SIG-M5 treated with dmso at 0.1 percent for 504 hours (cell line): ENCODE measurements around the gene PIM1.
"Not testable (repeated sequence)": the region's sequence is repeated elsewhere in the genome, so short reads cannot be mapped to it uniquely, and the experiment has no call there.

Experiments
- DNase-seq: peaks from one replicate; lab custom pipeline; 2025; ENCODE audit not compliant: unreplicated experiment; lab: John Stamatoyannopoulos, UW

PIM1 gene

DNA sequence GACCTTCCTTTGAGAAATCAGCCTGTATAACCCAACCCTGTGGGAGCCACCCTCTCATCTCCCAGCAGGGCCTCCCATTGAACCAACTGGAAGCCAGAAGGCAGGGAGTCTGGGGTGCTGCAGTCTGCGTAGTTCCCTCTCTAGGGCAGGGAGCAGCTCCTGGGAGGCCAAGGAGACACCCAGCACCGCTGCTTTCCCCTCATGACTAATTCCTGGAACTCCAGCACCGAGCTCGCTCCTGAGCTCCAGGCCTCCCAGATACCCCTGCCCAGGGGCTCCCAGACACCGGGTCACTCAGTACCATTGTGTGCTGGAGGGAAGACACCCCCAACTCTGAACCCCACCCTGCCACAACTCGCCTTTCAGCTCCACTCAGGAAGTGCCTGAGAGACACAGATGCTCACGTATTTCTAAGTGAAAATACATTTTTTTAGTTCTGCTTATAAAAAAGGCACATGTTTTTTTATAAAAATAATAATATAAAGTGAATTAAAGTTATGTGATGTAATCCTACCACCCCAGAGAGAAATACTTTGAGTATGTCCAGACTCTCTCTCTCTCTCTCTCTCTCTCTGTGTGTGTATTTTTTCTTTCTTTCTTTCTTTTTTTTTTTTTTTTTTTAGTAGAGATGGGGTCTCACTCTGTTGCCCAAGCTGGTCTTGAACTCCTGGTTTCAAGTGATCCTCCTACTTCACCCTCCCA is 17.5 kb downstream of the PIM1 start:
- DNase-seq, result no peak

DNA sequence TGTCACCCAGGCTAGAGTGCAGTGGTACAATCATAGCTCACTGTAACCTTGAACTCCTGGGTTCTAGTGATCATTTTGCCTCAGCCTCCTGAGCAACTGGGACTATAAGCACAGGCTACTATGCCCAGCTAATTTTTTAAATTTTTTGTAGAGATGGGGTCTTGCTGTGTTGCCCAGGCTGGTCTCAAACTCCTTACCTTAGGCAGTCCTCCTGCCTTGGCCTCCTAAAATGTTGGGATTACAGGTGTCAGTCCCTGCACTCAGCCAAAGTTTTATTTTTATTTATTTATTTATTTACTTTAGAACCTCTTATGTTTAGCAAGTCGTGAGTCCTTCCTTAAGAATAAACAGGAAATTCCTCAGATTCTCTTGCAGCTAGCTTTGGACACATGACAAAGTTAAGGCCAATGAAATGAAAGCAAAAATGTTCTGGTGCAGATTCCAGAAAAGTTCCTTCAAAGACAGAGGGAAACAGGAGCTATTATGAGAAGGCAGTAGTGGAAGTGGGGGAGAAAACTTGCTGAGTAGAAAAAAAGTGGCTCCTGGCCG is 19.1 kb downstream of the PIM1 start:
- no peak for DNase-seq

DNA sequence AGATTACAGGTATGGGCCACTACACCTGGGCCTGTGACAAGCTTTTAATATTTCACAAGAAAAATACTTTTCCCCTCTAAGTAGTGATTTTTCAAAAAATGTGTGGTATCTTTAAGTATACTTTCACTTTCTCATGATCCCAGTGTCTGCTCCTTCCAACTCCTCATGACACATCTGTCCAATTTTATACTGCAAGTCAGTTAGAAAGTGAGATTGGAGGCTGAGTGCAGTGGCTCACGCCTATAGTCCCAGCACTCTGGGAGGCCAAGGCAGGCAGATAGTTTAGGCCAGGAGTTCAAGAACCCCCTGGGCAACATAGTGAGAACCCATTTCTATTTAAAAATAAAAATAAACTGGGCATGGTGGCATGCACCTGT is 20.2 kb downstream of the PIM1 start:
- no peak for DNase-seq

DNA sequence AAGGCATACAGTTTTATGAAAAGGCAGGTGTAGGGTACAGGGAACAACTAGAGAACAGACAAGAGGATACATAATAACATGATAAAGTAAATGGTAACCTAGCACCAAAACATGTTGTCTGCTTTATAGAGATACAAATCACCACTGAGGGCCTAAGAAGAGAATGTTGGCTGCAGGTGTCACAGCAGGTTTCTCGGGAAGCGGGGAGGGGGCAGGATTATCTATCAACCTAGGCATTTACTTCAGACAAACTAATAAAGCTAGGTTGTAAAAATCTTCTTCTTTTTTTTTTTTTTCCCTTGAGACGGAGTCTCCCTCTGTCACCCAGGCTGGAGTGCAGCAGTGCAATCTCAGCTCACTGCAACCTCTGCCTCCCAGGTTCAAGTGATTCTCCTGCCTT is 22.7 kb downstream of the PIM1 start:
- DNase-seq, result no peak

DNA sequence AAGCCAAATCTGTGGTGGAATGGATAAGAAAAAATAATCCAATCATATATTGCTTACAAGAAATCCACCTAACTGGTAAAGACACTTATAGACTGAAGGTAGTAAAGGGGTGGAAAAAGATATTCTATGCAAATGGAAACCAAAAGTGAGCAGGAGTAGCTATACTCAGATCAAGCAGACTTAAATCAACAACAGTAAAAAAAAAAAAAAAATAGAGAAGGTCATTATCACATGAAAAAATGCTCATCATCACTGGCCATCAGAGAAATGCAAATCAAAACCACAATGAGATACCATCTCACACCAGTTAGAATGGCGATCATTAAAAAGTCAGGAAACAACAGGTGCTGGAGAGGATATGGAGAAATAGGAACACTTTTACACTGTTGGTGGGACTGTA is 24.9 kb downstream of the PIM1 start:
- not testable (repeated sequence) for DNase-seq

DNA sequence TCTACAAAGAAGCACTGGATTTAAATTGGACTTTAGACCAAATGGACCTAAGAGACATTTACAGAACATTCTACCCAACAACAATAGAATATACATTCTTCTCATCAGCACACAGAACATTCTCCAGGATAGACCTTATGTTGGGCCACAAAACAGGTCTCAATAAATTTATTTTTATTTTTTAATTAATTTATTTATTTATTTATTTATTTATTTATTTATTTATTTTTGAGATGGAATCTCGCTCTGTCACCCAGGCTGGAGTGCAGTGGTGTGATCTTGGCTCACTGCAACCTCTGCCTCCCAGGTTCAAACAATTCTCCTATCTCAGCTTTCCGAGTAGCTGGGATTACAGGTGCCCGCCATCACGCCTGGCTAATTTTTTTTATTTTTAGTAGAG is 26.5 kb downstream of the PIM1 start:
- DNase-seq, result not testable (repeated sequence)

DNA sequence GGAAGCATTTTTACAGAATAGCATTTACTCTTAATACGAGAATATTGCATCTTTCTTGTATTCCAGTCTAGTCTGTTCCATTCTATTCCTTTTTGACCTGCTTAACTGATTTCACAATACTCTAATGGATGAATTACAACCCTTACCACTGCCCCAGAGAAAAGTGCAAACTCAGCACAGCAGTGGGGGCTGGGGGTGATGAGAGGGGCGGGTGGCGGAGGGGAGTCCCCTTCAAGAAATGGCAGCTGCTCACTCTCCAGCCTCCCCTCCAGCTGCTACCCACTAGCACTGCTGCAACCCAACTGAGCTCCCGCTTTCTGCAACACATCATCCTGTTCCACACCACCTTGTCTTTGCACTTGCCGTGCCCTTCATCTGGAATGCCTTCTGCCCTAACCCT is 30.1 kb downstream of the PIM1 start:
- DNase-seq, result no peak

DNA sequence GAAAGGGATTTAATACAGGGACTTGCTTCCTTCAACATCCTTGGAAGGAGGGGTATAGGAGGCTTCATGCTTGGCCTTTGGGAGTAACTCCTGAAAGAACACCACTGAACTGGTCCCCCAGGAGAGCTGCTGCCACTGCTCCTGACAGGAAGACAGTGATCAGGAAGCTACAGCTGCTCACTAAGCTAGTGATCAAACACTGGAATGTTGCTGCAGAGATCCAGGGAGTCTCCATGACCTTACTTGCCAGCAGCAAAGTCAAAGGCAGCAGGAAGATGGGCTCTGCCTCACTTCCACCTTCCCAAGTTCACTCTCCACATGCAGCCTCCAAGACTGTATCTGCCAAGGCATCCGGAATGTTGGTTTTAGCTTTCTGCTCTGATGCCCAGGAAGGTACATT is 31.8 kb downstream of the PIM1 start:
- no peak for DNase-seq

DNA sequence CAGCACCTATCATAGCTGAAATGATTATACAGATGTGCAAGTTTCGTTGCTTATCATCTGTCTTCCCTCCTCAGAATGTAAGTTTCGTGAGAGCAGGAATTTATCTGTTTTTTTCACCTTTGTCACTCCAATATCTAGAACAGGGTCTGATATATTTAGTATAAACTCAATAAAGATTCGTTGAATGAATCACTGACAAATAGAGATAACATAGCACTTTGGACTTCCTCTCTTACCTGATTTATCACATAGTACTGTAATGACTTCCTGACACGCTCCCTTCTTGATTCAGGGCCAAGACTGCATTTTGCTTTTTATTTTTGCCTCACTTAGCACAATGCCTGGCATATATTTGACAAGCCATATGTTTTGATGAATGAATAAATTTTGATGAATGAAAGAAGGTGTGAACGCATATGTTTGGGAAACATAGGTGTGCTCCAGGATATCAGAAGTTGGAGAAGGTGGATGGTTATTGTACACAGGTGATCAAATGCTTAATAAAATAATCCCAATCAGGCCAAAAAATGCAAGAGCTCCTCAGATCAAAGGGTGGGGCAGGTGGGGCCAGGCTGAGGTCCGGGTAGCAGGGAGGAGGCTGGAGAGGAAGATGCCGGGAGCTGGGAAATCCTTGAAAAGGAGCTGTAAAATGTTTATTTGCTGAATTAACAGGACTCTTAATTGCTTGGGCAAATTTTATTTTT is 33.0 kb downstream of the PIM1 start:
- no peak for DNase-seq

DNA sequence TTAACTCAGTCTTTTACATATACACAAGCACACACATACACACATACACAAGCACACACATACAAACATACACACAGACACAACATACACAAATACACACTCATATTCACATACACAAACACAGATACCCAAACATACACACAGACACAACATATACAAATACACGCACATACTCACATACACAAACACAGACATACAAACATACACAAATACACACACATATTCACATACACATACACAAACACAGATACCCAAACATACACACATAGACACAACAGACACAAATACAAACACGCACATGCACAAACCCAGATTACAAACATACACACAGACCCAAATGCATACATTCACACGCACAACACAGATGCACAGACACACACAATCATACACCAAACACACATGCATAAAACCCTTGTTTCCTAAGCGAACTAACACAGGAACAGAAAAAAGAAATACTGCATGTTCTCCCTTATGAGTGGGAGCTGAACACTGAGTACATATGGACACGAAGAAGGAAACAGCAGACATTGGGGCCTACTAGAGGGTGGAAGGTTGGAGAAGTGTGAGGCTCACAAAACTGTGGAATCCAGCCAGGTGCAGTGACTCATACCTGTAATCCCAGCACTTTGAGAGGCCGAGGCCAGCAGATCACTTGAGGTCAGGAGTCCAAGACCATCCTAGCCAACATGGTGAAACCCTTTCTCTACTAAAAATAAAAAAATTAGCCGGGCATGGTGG is 34.2 kb downstream of the PIM1 start:
- DNase-seq, result no peak

DNA sequence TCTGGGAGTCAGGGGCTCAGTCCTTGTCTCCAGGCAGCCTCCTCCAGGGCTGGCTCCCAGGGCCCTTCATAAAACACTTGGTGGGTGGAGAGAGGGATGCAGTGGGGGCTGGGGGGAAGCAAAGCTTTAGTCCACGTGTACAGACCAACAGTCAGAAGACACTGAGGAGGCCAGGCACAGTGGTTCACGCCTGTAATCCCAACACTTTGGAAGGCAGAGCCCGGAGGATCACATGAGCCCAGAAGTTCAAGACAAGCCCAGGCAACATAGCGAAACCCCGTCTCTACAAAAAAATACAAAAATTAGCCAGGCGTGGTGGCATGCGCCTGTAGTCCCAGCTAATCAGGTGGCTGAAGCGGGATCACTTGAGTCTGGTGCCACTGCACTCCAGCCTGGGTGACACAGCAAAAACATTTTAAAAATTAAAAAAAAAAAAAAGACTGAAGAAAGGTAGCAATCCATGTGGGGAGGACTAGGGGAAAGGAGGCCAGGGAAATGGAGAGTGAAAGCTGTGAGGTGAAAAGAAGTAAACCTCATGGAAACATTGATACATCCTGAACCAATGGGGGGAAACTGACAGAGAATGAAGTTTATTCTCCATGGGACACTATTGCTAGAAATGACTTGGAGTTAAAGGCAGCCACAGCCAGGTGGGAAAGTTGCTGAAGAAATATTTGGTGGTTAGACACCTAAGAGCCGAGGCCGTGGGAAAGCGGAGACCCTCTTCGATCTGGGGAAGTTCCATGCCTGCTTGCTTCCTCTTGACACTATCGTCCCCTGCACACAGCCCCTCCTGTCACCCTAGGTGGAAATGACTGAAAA is 35.4 kb downstream of the PIM1 start:
- no peak for DNase-seq

DNA sequence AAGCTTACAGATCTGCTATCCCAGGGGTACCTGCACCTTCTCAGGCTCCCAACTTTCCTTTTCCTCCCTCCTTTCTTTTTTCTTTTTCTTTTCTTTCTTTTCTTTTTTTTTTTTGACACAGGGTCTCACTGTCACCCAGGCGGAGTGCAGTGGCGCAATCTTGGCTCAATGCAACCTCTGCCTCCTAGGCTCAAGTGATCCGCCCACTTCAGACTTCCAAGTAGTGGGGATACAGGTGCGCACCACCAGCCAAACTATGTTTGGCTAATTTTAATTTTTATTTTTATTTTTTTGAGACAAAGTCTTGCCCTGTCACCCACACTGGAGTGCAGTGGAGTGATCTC is 36.0 kb downstream of the PIM1 start:
- no peak for DNase-seq

DNA sequence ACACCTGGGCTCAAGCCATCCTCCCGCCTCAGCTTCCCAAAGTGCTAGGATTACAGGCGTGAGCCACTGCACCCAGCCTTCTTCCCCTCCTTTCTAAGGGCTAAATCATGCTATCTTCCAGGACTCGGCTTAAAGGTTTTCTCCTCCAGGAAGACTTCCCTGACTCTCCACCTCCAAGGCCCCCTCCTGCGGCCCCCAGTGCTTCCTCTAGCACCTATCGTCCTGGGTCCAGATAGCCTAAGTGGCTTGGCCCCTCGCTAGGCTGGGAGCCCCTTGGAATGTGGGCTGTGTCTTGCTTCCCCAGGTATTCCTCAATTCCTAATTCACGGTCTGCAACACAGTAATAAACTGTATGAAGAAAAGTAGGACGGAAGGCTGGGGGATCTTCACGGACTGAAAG is 36.7 kb downstream of the PIM1 start:
- no peak for DNase-seq

DNA sequence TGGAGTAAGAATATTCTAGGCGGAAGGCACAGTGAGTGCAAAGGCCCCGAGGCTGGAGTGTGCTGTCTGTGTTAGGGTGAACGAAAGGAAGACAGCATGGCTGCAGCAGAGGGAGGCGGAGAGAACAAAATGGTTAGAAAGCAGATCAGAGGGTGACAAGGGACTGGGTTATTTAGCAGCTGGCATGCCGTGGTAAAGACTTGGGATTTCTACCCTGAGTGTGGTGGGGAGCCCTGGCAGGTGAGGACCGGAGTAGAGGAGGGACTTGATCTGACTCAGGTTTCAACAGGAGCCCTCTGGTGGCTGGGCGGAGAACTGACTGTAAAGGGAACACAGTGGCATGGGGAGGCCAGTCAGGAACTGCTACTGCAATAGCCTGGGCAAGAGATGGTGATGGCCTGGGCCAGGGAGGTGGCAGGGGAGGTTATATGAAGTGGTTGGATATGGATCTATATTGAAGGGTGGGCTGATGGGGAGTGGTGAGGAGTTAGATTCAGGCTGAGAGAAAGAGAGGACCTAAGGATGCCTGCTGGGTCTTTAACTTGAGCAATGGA is 38.0 kb downstream of the PIM1 start:
- peak; percentile 57 for DNase-seq

DNA sequence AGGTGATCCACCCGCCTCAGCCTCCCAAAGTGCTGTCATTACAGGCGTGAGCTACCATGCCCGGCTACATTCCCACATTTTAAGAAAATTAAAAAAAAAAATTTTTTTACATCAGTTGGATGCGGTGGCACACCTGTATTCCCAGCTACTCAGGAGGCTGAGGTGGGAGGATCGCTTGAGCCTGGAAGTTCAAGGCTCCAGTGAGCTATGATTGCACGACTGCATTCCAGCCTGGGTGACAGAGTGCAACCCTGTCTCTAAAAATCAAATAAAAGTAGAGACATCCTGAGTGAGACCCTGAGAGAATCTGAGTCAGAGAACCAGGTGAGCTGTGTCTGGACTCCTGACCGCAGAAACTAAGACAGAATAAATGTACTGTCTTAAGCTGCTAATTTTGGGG is 38.8 kb downstream of the PIM1 start:
- no peak for DNase-seq

DNA sequence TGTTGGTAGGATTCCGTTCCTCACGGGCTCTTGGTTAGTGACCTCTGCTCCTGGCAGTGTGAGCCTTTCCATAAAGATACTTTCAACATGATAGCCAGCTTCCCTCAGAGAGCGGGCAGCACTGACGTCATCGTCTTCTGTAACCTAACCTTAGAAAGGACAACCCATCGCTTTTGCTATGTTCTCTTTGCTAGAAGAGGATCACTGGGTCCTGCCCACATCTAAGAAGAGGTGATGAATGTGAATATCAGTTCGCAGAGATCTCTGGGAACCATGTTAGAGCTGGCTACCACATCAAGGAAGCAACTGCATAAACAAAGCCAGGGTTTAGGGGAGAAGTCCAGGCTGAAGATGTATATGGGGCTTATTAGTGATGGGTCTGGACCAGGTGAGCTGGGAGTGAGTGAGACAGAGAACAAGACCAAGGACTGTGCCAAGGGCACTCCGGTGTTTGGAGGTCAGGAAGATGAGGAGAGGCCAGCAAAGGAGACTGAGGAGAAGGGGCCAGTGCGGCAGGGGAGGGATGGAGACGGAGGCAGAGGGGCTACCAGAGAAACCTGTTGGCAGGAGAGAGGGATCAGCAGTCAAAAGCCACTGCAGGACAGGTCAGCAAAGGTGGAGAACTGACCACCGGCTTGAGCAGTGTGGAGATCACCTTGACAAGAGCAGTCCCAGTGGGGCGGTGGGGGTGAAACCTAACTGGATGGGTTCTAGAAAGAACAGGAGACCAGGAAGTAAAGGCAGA is 39.7 kb downstream of the PIM1 start:
- no peak for DNase-seq

DNA sequence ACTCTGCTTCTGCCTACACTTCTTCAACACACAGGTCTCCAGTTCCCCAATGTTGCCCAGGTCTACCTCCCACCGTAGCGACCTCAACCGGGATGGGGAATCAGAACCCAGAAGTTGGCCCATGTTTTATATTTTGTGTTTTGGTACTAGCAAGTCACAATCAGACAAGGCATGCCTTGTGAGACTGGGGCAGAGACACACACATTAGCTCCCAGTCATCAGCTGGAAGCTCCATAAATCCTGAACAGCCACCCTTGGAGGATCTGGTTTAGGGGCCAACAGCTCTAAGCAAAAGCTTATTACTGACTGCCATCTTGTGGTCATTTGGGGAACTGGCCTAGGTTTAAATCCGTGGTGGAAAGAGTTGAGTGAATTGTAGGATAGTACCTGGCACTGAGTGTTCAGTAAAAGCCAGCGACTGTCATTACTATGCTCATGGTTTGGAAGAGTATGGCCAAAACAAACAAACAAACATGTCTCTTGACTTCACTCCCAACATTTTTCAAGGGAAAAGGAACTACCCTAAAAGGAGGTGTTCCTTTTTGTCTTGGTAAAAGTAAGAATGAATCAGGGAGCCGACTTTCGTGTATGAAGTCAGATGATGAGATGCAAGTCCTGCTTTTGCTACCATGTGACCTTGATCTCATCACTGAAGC is 40.5 kb downstream of the PIM1 start:
- DNase-seq, result peak; percentile 64

DNA sequence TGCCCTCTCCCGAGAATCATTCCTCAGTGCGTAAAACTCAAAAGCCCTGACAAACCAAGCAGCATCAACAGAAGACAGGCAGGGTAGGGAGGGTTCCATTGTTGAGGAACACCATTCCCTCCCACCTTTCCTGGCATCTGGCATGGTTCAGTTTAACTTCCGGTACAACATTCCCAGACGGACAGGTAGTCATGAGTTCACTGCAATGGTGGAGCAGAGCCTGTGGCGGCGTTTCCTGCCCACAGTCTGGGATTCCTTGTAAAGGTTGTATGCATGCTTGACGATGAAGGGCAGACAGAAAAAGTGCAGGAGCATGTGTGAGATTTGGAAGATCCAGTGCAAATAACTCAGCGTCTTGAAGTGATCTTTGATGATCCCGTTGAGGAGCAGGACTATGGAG is 42.3 kb downstream of the PIM1 start:
- DNase-seq, result no peak

DNA sequence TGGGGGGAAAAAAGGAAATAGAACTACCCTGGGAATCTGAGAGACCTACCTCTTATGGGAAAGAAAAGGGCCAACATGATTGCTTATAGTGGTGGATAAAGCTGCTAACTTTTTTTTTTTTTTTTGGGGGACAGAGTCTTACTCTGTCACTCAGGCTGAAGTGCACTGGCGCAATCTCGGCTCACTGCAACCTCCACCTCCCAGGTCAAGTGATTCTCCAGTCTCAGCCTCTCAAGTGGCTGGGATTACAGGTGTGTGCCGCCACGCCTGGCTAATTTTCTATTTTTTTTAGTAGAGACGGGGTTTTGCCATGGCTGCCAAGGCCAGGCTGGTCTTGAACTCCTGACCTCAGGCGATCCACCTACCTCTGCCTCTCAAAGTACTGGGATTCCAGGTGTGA is 48.1 kb downstream of the PIM1 start:
- no peak for DNase-seq

DNA sequence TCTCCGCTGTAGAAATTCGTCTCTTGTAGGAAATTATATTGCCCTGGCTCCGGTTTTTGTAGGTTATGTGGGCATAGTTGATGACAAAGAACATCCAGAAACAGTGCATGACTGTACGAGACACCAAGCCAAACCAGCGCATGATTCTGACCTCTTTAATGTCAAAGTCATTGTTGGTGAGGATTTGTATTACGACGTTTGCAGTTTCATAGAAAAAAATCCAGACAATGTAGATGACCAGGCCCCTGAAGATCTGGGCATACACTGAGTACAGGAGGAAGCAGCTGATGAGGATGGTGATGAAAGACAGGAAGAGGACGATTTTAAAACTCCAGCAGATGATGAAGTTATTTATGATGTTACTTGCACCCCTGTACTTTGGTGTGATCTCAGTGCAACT is 48.6 kb downstream of the PIM1 start:
- no peak for DNase-seq
